ENCODE data around the gene KIF27.

KIF27 gene

DNA sequence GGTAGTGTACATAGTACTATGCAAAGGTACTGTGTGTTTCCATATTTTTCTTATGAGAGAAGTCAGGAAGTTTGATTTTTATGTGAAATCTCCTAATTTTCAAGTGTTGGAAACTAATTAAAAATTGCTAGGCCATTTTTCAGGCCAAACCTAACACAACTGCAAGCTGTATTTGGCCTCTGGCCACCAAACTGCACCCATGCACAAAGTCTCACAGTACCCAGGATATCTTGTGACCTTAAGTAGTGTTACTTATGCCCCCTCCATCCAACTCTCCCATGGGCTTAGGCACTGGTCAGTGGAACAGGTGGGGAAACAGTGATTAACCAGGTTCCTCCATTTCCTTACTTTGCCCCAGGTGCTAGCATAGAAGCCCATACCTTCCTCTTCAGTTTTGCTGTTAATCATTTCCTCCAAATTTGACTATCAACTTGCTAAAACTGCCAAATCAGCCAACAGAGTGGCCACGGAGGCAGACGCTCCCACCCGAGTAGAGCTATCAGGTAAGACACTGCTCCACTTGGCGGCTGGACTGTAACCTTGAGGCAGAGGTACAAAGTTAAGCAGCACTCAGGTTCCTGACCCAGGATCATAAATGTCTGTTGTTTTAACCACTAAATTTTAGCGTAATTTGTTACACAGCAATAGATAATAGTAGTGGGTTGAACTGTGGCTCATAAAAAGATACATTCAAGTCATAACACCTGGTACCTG, 19.5 kb upstream of the KIF27 start:
- H3K4me3 ChIP-seq (ENCODE audit: low read length) = no peak overlapping the region
- no peak for DNase-seq (ENCODE audit: low read depth)
- TF ChIP-seq, protein P1, sequence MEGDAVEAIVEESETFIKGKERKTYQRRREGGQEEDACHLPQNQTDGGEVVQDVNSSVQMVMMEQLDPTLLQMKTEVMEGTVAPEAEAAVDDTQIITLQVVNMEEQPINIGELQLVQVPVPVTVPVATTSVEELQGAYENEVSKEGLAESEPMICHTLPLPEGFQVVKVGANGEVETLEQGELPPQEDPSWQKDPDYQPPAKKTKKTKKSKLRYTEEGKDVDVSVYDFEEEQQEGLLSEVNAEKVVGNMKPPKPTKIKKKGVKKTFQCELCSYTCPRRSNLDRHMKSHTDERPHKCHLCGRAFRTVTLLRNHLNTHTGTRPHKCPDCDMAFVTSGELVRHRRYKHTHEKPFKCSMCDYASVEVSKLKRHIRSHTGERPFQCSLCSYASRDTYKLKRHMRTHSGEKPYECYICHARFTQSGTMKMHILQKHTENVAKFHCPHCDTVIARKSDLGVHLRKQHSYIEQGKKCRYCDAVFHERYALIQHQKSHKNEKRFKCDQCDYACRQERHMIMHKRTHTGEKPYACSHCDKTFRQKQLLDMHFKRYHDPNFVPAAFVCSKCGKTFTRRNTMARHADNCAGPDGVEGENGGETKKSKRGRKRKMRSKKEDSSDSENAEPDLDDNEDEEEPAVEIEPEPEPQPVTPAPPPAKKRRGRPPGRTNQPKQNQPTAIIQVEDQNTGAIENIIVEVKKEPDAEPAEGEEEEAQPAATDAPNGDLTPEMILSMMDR (conservative IDR thresholded peaks at IDR 0.05; ENCODE audit: low read depth, low read length) = no peak

DNA sequence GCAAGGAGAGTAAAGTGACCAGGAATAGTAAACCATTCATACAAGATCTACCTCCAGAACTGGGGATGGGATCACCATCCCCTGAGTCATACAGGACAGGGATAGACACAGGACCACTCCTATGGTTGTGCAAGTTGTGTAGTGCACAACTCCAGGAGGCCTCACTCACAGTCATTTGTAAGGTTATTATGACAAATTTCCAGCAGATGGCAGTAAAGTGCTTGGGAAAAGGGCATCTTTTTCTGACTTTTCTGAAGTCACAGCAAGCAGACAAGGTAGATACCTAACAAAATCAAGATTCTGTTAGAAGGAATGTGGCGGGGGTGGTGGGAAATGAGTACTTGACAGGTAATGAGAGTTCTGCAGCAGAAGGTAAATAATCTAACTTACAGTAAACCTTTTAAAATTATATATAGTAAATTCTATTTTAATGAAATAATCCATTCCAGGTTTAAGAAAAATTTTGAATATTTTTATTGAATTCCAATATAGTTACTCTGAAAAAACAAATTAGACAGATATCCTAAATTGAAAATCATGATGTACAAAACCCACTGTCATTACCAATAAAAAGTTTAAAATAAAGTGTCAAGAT, 16.7 kb upstream of the KIF27 start:
- no peak overlapping the region for H3K4me3 ChIP-seq (ENCODE audit: low read length)
- DNase-seq (ENCODE audit: low read depth) = no peak
- TF ChIP-seq, protein P1 (conservative IDR thresholded peaks at IDR 0.05; ENCODE audit: low read depth, low read length) = peak; percentile 58

DNA sequence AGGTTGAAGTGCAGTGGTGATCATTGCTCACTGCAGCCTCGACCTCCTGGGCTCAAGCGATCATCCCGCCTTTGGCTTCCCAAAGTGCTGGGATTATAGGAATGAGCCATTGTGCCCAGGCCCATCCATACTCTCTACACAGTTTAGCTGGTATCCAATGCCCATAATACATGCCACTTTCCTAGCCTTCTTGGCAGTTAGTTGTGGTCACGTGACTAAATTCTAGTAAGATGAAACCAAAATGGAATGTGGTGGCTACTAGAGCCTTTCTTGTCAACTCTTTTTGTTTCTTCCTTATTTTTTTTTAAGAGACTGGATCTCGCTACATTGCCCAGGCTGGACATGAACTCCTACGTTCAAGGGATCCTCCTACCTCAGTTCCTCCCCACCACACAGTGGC, 15.3 kb upstream of the KIF27 start:
- H3K4me3 ChIP-seq (ENCODE audit: low read length) = no peak overlapping the region
- TF ChIP-seq, protein P1 (conservative IDR thresholded peaks at IDR 0.05; ENCODE audit: low read depth, low read length) = no peak
- DNase-seq (ENCODE audit: low read depth) = no peak

DNA sequence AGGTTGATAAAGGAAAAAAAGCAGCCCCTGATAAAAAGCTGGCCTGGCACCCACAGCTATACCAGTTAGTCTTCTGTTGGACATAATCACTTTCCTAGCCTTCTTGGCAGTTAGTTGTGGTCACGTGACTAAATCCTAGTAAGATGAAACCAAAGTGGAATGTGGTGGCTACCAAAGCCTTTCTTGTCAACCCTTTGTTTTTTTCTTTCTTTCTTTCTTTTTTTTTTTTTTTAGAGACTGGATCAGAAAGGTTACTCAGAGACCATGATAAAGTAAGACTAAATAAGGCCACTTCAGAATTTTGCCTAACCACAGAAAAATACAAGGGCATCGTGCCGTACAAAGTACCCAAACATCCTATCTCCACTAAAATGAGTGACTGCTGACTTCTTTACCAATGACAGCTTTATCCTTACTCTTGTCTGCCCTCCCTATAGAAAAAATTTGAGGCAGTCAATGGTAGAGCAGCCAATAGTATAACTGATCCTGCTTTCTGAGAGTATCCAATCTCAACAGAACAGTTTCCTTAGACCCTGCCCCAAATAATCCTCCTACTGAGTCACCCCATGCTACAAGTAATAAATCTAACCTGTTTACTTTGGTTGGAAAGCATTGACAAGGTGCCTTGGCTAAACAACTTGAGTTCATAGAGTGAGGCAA, 14.2 kb upstream of the KIF27 start:
- no peak overlapping the region for H3K4me3 ChIP-seq (ENCODE audit: low read length)
- TF ChIP-seq, protein P1 (conservative IDR thresholded peaks at IDR 0.05; ENCODE audit: low read depth, low read length) = no peak
- peak; percentile 88 for DNase-seq (ENCODE audit: low read depth)

DNA sequence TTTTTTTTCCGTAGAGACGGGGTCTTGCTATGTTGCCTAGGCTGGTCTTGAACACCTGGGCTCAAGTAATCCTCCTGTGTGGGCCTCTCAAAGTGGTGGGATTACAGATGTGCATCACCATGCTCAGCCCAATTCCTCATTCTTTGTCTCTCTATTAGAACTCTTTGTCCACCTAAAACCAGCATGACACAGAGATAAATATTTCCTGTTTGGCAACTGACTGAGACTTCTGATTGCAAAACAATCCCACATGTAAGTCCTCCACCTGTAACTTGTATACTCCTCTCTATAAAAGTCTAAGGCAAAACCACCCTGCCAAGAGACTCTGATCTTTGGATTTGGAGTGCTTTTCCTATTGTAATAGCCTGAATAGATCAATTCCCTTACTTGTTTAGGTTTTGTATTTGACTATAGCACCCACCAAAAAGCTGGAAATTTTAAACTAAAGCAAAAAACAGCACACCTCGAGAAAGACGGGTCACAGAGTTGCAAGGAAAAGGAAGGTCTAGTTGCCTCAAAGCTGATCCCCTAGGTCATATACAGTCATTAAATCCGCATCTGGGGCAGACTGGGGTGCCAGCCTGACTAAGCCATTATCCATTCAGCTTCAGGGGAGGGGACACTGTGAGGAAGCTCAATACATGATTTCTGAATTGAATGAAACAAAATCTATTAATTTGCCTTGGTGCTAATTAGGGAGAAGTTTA, 13.5 kb upstream of the KIF27 start:
- TF ChIP-seq, protein P1 (conservative IDR thresholded peaks at IDR 0.05; ENCODE audit: low read depth, low read length) = no peak

DNA sequence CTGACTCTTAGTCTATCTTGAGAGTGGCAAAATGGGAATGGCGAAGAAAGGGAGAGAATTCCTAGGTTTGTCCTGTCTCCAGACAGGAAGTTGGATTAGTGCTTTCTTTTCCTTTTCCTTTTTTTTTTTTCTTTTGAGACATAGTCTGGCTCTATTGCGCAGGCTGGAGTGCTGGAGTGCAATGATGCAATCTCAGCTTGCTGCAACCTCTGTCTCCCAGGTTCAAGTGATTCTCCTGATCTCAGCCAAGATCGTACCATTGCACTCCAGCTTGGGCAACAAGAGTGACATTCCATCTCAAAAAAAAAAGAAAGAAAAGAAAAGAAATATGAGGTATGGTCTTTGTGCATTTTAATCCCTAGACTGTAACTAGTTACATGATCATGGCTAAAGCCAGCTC, 12.6 kb upstream of the KIF27 start:
- DNase-seq (ENCODE audit: low read depth) = no peak
- H3K4me3 ChIP-seq (ENCODE audit: low read length) = no peak overlapping the region
- TF ChIP-seq, protein P1 (conservative IDR thresholded peaks at IDR 0.05; ENCODE audit: low read depth, low read length) = no peak

More for the DNA sequence above, 13.5 kb upstream of the KIF27 start:
- DNase-seq (ENCODE audit: low read depth) = no peak
- no peak overlapping the region for H3K4me3 ChIP-seq (ENCODE audit: low read length)
